H9 (cell line): ENCODE results near the gene PRRC2B. TPM values are rescaled to one million over a fixed set of nuclear protein-coding genes. Genes with fewer than 3 reads are reported as not detected.
A peak's percentile ranks its signal among the peaks of the same experiment; 100 is the strongest.

ENCODE experiments used
- DNase-seq: peaks from one replicate; pipeline ENCODE4 v3.0.0-alpha.2; 2017
- H2AFZ ChIP-seq: one replicate; pipeline ENCODE4 v1.6.1; 2013; ENCODE audit warnings: mild to moderate bottlenecking, low read length, control low read depth, moderate library complexity
- H2AK5ac ChIP-seq: 2 replicates; pipeline ENCODE4 v1.6.1; 2013; ENCODE audit warnings: low read length, control low read depth, mixed read lengths; ENCODE audit not compliant: insufficient read length
- H2BK120ac ChIP-seq: one replicate; pipeline ENCODE4 v1.6.1; 2013; ENCODE audit warnings: low read depth, mild to moderate bottlenecking, low read length, control low read depth, inconsistent platforms; ENCODE audit not compliant: poor library complexity, severe bottlenecking
- H2BK12ac ChIP-seq: 2 replicates; pipeline ENCODE4 v1.6.1; 2013; ENCODE audit warnings: low read length, control low read depth, mixed read lengths, low read depth; ENCODE audit not compliant: insufficient read length
- H2BK15ac ChIP-seq: 2 replicates; pipeline ENCODE4 v1.6.1; 2013; ENCODE audit warnings: low read depth, low read length, control low read depth
- H2BK20ac ChIP-seq: one replicate; pipeline ENCODE4 v1.6.1; 2013; ENCODE audit warnings: low read depth, mild to moderate bottlenecking, low read length, control low read depth, inconsistent platforms; ENCODE audit not compliant: poor library complexity, severe bottlenecking
- H2BK5ac ChIP-seq: 2 replicates; pipeline ENCODE4 v1.6.1; 2013; ENCODE audit warnings: low read length, control low read depth, mixed read lengths; ENCODE audit not compliant: insufficient read length
- H3K14ac ChIP-seq: 2 replicates; pipeline ENCODE4 v1.6.1; 2013; ENCODE audit warnings: low read length, control low read depth; ENCODE audit not compliant: insufficient read depth
- H3K18ac ChIP-seq: 2 replicates; pipeline ENCODE4 v1.6.1; 2013; ENCODE audit warnings: low read depth, mild to moderate bottlenecking, mixed read lengths, low read length, control low read depth; ENCODE audit not compliant: insufficient read length
- H3K23ac ChIP-seq: 2 replicates; pipeline ENCODE4 v1.6.1; 2013; ENCODE audit warnings: low read length, control low read depth, mixed read lengths, low read depth; ENCODE audit not compliant: insufficient read length
- H3K23me2 ChIP-seq: 2 replicates; pipeline ENCODE4 v1.6.1; 2013; ENCODE audit warnings: low read depth, mild to moderate bottlenecking, mixed read lengths, low read length, control low read depth; ENCODE audit not compliant: insufficient read length, poor library complexity, severe bottlenecking
- H3K27ac ChIP-seq: 2 replicates; pipeline ENCODE4 v1.5.1; 2013; ENCODE audit warnings: low read length, control low read depth, mixed read lengths, low read depth; ENCODE audit not compliant: insufficient read length
- H3K27me3 ChIP-seq: 2 replicates; pipeline ENCODE4 v1.6.1; 2013; ENCODE audit warnings: low read length, control low read depth, inconsistent platforms; ENCODE audit not compliant: insufficient read depth
- H3K4ac ChIP-seq: 2 replicates; pipeline ENCODE4 v1.6.1; 2013; ENCODE audit warnings: low read depth, mild to moderate bottlenecking, control low read depth, inconsistent platforms, low read length, moderate library complexity
- H3K4me1 ChIP-seq: 2 replicates; pipeline ENCODE4 v1.6.1; 2013; ENCODE audit warnings: low read length, control low read depth, inconsistent platforms; ENCODE audit not compliant: insufficient read depth
- H3K4me2 ChIP-seq: 2 replicates; pipeline ENCODE4 v1.6.1; 2013; ENCODE audit warnings: low read length, control low read depth, mixed read lengths; ENCODE audit not compliant: insufficient read length, insufficient read depth
- H3K56ac ChIP-seq: 2 replicates; pipeline ENCODE4 v1.6.1; 2013; ENCODE audit warnings: low read depth, mild to moderate bottlenecking, mixed read lengths, low read length, control low read depth; ENCODE audit not compliant: insufficient read length
- H3K79me1 ChIP-seq: 2 replicates; pipeline ENCODE4 v1.6.1; 2013; ENCODE audit warnings: low read depth, mild to moderate bottlenecking, moderate library complexity, low read length, control low read depth, inconsistent platforms; ENCODE audit not compliant: insufficient read depth, poor library complexity, severe bottlenecking
- H3K79me2 ChIP-seq: 2 replicates; pipeline ENCODE4 v1.6.1; 2013; ENCODE audit warnings: low read length, control low read depth, inconsistent platforms; ENCODE audit not compliant: insufficient read depth
- H3K9ac ChIP-seq: 2 replicates; pipeline ENCODE4 v1.6.1; 2013; ENCODE audit warnings: low read length, control low read depth, mixed read lengths; ENCODE audit not compliant: insufficient read length; ENCODE audit errors: extremely low read depth
- H3K9me3 ChIP-seq: one replicate; pipeline ENCODE4 v1.6.1; 2013; ENCODE audit warnings: low read depth, low read length, inconsistent platforms; ENCODE audit not compliant: control insufficient read depth
- H3T11ph ChIP-seq: one replicate; pipeline ENCODE4 v1.6.1; 2013; ENCODE audit warnings: mild to moderate bottlenecking, low read length, control low read depth, inconsistent platforms
- H4K20me1 ChIP-seq: one replicate; pipeline ENCODE4 v1.6.1; 2013; ENCODE audit not compliant: control insufficient read depth, insufficient read length, insufficient read depth
- H4K5ac ChIP-seq: 2 replicates; pipeline ENCODE4 v1.6.1; 2013; ENCODE audit warnings: low read depth, mild to moderate bottlenecking, mixed read lengths, low read length, control low read depth; ENCODE audit not compliant: insufficient read length
- H4K8ac ChIP-seq: replicated peaks from 2 replicates; pipeline ENCODE4 v1.6.1; 2013; ENCODE audit warnings: low read length, control low read depth, mixed read lengths, low read depth; ENCODE audit not compliant: insufficient read length
- H4K91ac ChIP-seq: 2 replicates; pipeline ENCODE4 v1.6.1; 2013; ENCODE audit warnings: low read depth, mild to moderate bottlenecking, moderate library complexity, mixed read lengths, low read length, control low read depth; ENCODE audit not compliant: insufficient read length
- H3K27ac Mint-ChIP-seq, 3 experiments: 2 replicates in 2 of 3; 3 replicates in 1 of 3; pipeline ENCODE4 v1.8.0; 2020 to 2021; ENCODE audit warnings: mixed read lengths in 3 of 3, mild to moderate bottlenecking in 1 of 3, moderate library complexity in 1 of 3
- H3K27me3 Mint-ChIP-seq: 2 replicates; pipeline ENCODE4 v1.8.0; 2021; ENCODE audit warnings: low read depth, mild to moderate bottlenecking, moderate library complexity, mixed read lengths
- H3K36me3 Mint-ChIP-seq, 3 experiments: 2 replicates in 2 of 3; 3 replicates in 1 of 3; pipeline ENCODE4 v1.8.0; 2020 to 2021; ENCODE audit warnings: low read depth in 3 of 3, mixed read lengths in 3 of 3; ENCODE audit not compliant: insufficient read depth in 1 of 3
- H3K4me1 Mint-ChIP-seq, 2 experiments: 2 replicates each; pipeline ENCODE4 v1.8.0; 2020; ENCODE audit warnings: mixed read lengths in 2 of 2
- H3K4me3 Mint-ChIP-seq, 2 experiments: 2 replicates in 1 of 2; 3 replicates in 1 of 2; pipeline ENCODE4 v1.8.0; 2020 to 2021; ENCODE audit warnings: mild to moderate bottlenecking in 2 of 2, mixed read lengths in 2 of 2, moderate library complexity in 1 of 2
- H3K9me3 Mint-ChIP-seq, 2 experiments: 2 replicates in 1 of 2; 3 replicates in 1 of 2; pipeline ENCODE4 v1.8.0; 2020; ENCODE audit warnings: mild to moderate bottlenecking in 2 of 2, mixed read lengths in 2 of 2, moderate library complexity in 1 of 2
- CTCF ChIP-seq: fragments of 200-600 bp; sonication (generic); conservative IDR thresholded peaks from 3 replicates; pipeline ENCODE4 v1.8.0; 2021; ENCODE audit warnings: antibody characterized with exemption, mild to moderate bottlenecking
- WGBS: extraction: QIAGEN DNeasy Blood & Tissue Kit; methylation state at CpG from one replicate; pipeline ENCODE4 v1.1.7; 2013; ENCODE audit warnings: missing lambda C conversion rate, low lambda C conversion rate, mixed read lengths; ENCODE audit not compliant: insufficient read length; ENCODE audit errors: extremely low coverage; 5-methylcytosine and 5-hydroxymethylcytosine counted together
- total RNA-seq: library from RNA; stranded (reverse); gene quantifications from 2 replicates; pipeline ENCODE4 v1.2.1, GENCODE V29; 2021

PRRC2B gene
- total RNA-seq, 1 experiment from 2014 or later, result 251 TPM

- no peaks in the 10 kb centered on the region for H3K79me1 ChIP-seq
- no peak overlapping the region for H2AFZ ChIP-seq
- H3K27me3 ChIP-seq, result no peaks in the 10 kb centered on the region
- no peak overlapping the region for H2BK5ac ChIP-seq
- Mint-ChIP-seq H3K27ac (peak overlapping the region; percentile 44 to 84 (median 68); a peak in 6 of 7 replicates), H3K9me3 (peaks cover 9% of the 10 kb centered on the region in 2 experiments), H3K36me3 (peaks cover 33 to 44% (median 38%) of the 10 kb centered on the region in 3 experiments), H3K4me3 (no peak overlapping the region; a peak in 1 of 5 replicates), H3K4me1 (peaks cover 75 to 77% of the 10 kb centered on the region in 2 experiments), H3K27me3 (no peaks in the 10 kb centered on the region)
- no peak for DNase-seq
- peaks cover 78% of the 10 kb centered on the region for H3K79me2 ChIP-seq
- peaks cover 22% of the 10 kb centered on the region for H3K4me1 ChIP-seq
- H3K14ac ChIP-seq, result no peak overlapping the region
- no peak overlapping the region for H2BK20ac ChIP-seq
- H4K5ac ChIP-seq, result no peak overlapping the region
- H4K8ac ChIP-seq, result no peak overlapping the region
- no peak overlapping the region for H2BK12ac ChIP-seq
- no peak overlapping the region for H3K18ac ChIP-seq
- H4K91ac ChIP-seq, result no peak overlapping the region
- H3T11ph ChIP-seq, result no peak overlapping the region
- H3K4me2 ChIP-seq, result no peak overlapping the region
- WGBS, result no CpG with 5 or more reads among the region's 7 CpGs
- no peak overlapping the region for H2AK5ac ChIP-seq
- peaks cover 4% of the 10 kb centered on the region for H3K23me2 ChIP-seq
- no peak for TF ChIP-seq CTCF
- H3K23ac ChIP-seq, result no peak overlapping the region
- H2BK15ac ChIP-seq, result no peak overlapping the region
- no peak overlapping the region for H3K27ac ChIP-seq
- H2BK120ac ChIP-seq, result no peak overlapping the region
- no peaks in the 10 kb centered on the region for H3K9me3 ChIP-seq
- H3K9ac ChIP-seq, result no peak overlapping the region
- H3K4ac ChIP-seq, result no peak overlapping the region
- H4K20me1 ChIP-seq, result no peaks in the 10 kb centered on the region
- H3K56ac ChIP-seq, result no peak overlapping the region
Observed at GRCh38 chr9:131410044-131410491, 16.2 kb downstream of the PRRC2B start.
